Measurements from ENCODE around the gene VASP.

VASP gene

GRCh38 chr19:45558399-45558878, 51.2 kb downstream of the VASP start:
- peak in 3 of 4 experiments; percentile 23 to 47 (median 35) for DNase-seq

GRCh38 chr19:45560038-45560437, 52.8 kb downstream of the VASP start:
- DNase-seq: no peak

- DNase-seq: no peak
These were observed 53.4 kb downstream of the VASP start for GRCh38 chr19:45560686-45561085.

- no peak for DNase-seq
These were observed 57.0 kb downstream of the VASP start for GRCh38 chr19:45564131-45564780.

GRCh38 chr19:45567609-45568008, 60.3 kb downstream of the VASP start:
- no peak for DNase-seq

- DNase-seq: no peak
These were observed 61.5 kb downstream of the VASP start for GRCh38 chr19:45568732-45569131.

- peak in 2 of 4 experiments; percentile 11 to 28 for DNase-seq
These were observed 62.5 kb downstream of the VASP start for GRCh38 chr19:45569619-45570421.

GRCh38 chr19:45571457-45572220, 64.4 kb downstream of the VASP start:
- DNase-seq: no peak

GRCh38 chr19:45574526-45574925, 67.2 kb downstream of the VASP start:
- no peak for DNase-seq

GRCh38 chr19:45575216-45575615, 67.9 kb downstream of the VASP start:
- no peak for DNase-seq
